Breast epithelium (tissue), 4 donors: ENCODE data around the gene KHK. TPM values are rescaled to one million over a fixed set of nuclear protein-coding genes. Genes with fewer than 3 reads are reported as not detected.

Experiments
- DNase-seq, 2 donors: peaks; one replicate each; pipeline ENCODE4 v3.0.0-alpha.2; 2019; ENCODE audit warnings: low spot score in 2 of 2
- H3K27ac ChIP-seq, 2 donors: fragments of 200-600 bp; sonication (generic) in 1 of 2; one replicate each; pipeline ENCODE4 v1.5.1; 2016 to 2019; ENCODE audit warnings: mild to moderate bottlenecking in 1 of 2
- H3K27me3 ChIP-seq, 2 donors: fragments of 200-600 bp; sonication (generic) in 1 of 2; one replicate each; pipeline versions ENCODE4 v1.5.1 to v1.6.0; 2017 to 2019; ENCODE audit warnings: control low read depth in 1 of 2, mild to moderate bottlenecking in 1 of 2
- H3K36me3 ChIP-seq: fragments of 200-600 bp; one replicate; pipeline ENCODE4 v1.5.1; 2019
- H3K4me1 ChIP-seq, 2 donors: fragments of 200-600 bp; sonication (generic); one replicate each; pipeline ENCODE4 v1.5.1; 2016 to 2019; ENCODE audit warnings: control low read depth in 1 of 2
- H3K4me3 ChIP-seq, 3 donors: fragments of 200-600 bp; sonication (generic); 1 replicate in 2 of 3; 2 replicates in 1 of 3; pipeline ENCODE4 v1.5.1; 2016 to 2019; ENCODE audit warnings: mild to moderate bottlenecking in 3 of 3, moderate library complexity in 2 of 3
- H3K9me3 ChIP-seq, 2 donors: fragments of 200-600 bp; sonication (generic) in 1 of 2; one replicate each; pipeline ENCODE4 v1.5.1; 2016 to 2019; ENCODE audit warnings: control low read depth in 1 of 2
- CTCF ChIP-seq, 3 donors: fragments of 450-650 bp; IDR thresholded peaks; one replicate each; pipeline ENCODE4 v1.5.1; 2016 to 2017; ENCODE audit warnings: antibody characterized with exemption in 3 of 3, mild to moderate bottlenecking in 3 of 3, moderate library complexity in 3 of 3
- POLR2A ChIP-seq: fragments of 450-650 bp; IDR thresholded peaks from one replicate; pipeline ENCODE4 v1.6.1; 2016; ENCODE audit warnings: antibody characterized with exemption, mild to moderate bottlenecking, moderate library complexity
- POLR2AphosphoS5 ChIP-seq, 3 donors: sonication (generic); formaldehyde crosslinking; IDR thresholded peaks; one replicate each; pipeline ENCODE4 v1.6.1; 2017; ENCODE audit warnings: antibody characterized with exemption in 3 of 3
- intact Hi-C: fragments of 100-400 bp; cut with DNase I; formaldehyde crosslinking; loops from one replicate; pipeline ENCODE4 v1.15.1; 2023; ENCODE audit warnings: low total_unique reads
- total RNA-seq, 3 donors: library from RNA; depleted of rRNA; stranded (reverse); fragments of >200 nt; gene quantifications; one replicate each; pipeline ENCODE4 v1.1.0, GENCODE V29; 2016

The KHK gene
- total RNA-seq, 3 donors from 2014 or later = 2.2 to 4.1 (median 3.6) TPM

GRCh38 chr2:27039871-27040270 is 46.7 kb upstream of the KHK start:
- H3K4me3 ChIP-seq = no peak overlapping the region
- DNase-seq = no peak
- H3K27me3 ChIP-seq = no peaks in the 10 kb centered on the region
- intact Hi-C loops = no loop called here
- no peak overlapping the region for H3K27ac ChIP-seq
- TF ChIP-seq POLR2AphosphoS5 (IDR thresholded peaks at IDR 0.05) (no peak), POLR2A (no peak), CTCF (IDR thresholded peaks at IDR 0.05) (no peak)
- H3K9me3 ChIP-seq = no peaks in the 10 kb centered on the region
- no peaks in the 10 kb centered on the region for H3K4me1 ChIP-seq
- H3K36me3 ChIP-seq = peaks cover 24% of the 10 kb centered on the region

GRCh38 chr2:27040282-27040681 is 46.3 kb upstream of the KHK start:
- Histone ChIP-seq H3K4me1 (no peaks in the 10 kb centered on the region), H3K9me3 (no peaks in the 10 kb centered on the region), H3K4me3 (no peak overlapping the region), H3K27me3 (no peaks in the 10 kb centered on the region), H3K36me3 (peaks cover 24% of the 10 kb centered on the region), H3K27ac (no peak overlapping the region)
- TF ChIP-seq CTCF (IDR thresholded peaks at IDR 0.05) = no peak
- no peak for TF ChIP-seq POLR2AphosphoS5 (IDR thresholded peaks at IDR 0.05)
- TF ChIP-seq POLR2A = no peak
- intact Hi-C loops = no loop called here
- no peak for DNase-seq

GRCh38 chr2:27041752-27042151 is 44.8 kb upstream of the KHK start:
- H3K27ac ChIP-seq = no peak overlapping the region
- TF ChIP-seq POLR2A (no peak), CTCF (IDR thresholded peaks at IDR 0.05) (no peak), POLR2AphosphoS5 (IDR thresholded peaks at IDR 0.05) (no peak)
- no peaks in the 10 kb centered on the region for H3K9me3 ChIP-seq
- H3K27me3 ChIP-seq = no peaks in the 10 kb centered on the region
- H3K36me3 ChIP-seq = peaks cover 21% of the 10 kb centered on the region
- H3K4me3 ChIP-seq = no peak overlapping the region
- no peaks in the 10 kb centered on the region for H3K4me1 ChIP-seq
- intact Hi-C loops = no loop called here
- DNase-seq = no peak

GRCh38 chr2:27042159-27042661 is 44.4 kb upstream of the KHK start:
- TF ChIP-seq CTCF (IDR thresholded peaks at IDR 0.05) (no peak), POLR2AphosphoS5 (IDR thresholded peaks at IDR 0.05) (no peak), POLR2A (no peak)
- intact Hi-C loops = no loop called here
- no peak for DNase-seq
- Histone ChIP-seq H3K27ac (no peak overlapping the region), H3K4me3 (no peak overlapping the region), H3K9me3 (no peaks in the 10 kb centered on the region), H3K36me3 (peaks cover 17% of the 10 kb centered on the region), H3K27me3 (no peaks in the 10 kb centered on the region), H3K4me1 (no peaks in the 10 kb centered on the region)

- Histone ChIP-seq H3K4me3 (no peak overlapping the region), H3K9me3 (no peaks in the 10 kb centered on the region), H3K4me1 (no peaks in the 10 kb centered on the region), H3K27ac (no peak overlapping the region), H3K27me3 (no peaks in the 10 kb centered on the region), H3K36me3 (peaks cover 12% of the 10 kb centered on the region)
- no peak for DNase-seq
- TF ChIP-seq POLR2A = no peak
- TF ChIP-seq POLR2AphosphoS5 (IDR thresholded peaks at IDR 0.05) = no peak
- intact Hi-C loops = no loop called here
Measured at GRCh38 chr2:27042985-27043634, 43.5 kb upstream of the KHK start.
